Right lobe of liver (tissue), 6 donors: Measurements from ENCODE around the gene POU6F1. TPM values are rescaled to one million over a fixed set of nuclear protein-coding genes. Genes with fewer than 3 reads are reported as not detected.

ENCODE experiments used
- ATAC-seq, 4 donors: fragments of 200-7000 bp; cut with Tn5 transposase; one replicate each; pipeline ENCODE4 v1.9.1; 2020; ENCODE audit warnings: mild to moderate bottlenecking in 4 of 4, moderate library complexity in 4 of 4
- DNase-seq, 3 donors: peaks; one replicate each; pipeline ENCODE4 v3.0.0-alpha.2; 2020
- H3K27ac ChIP-seq, 3 donors: fragments of 200-600 bp; one replicate each; pipeline ENCODE4 v1.8.0; 2022
- H3K27me3 ChIP-seq, 2 donors: fragments of 200-600 bp; one replicate each; pipeline ENCODE4 v1.8.0; 2022
- H3K36me3 ChIP-seq, 4 donors: fragments of 200-600 bp; sonication (generic) in 1 of 4; one replicate each; pipeline versions ENCODE4 v1.5.1 to v1.8.0; 2017 to 2022; ENCODE audit warnings: control low read depth in 1 of 4
- H3K4me1 ChIP-seq, 4 donors: fragments of 200-600 bp; sonication (generic) in 1 of 4; one replicate each; pipeline versions ENCODE4 v1.5.1 to v1.8.0; 2017 to 2022; ENCODE audit warnings: control low read depth in 1 of 4
- H3K4me3 ChIP-seq, 3 donors: fragments of 200-600 bp; one replicate each; pipeline ENCODE4 v1.8.0; 2022
- H3K9me3 ChIP-seq, 4 donors: fragments of 200-600 bp; sonication (generic) in 1 of 4; one replicate each; pipeline versions ENCODE4 v1.5.1 to v1.8.0; 2017 to 2022; ENCODE audit warnings: control low read depth in 1 of 4
- POLR2A ChIP-seq: fragments of 450-650 bp; IDR thresholded peaks from one replicate; pipeline ENCODE4 v1.6.1; 2017; ENCODE audit warnings: antibody characterized with exemption, mild to moderate bottlenecking
- WGBS: methylation state at CpG from one replicate; pipeline ENCODE4 v1.1.6; 2018; ENCODE audit warnings: low coverage, low lambda C conversion rate; ENCODE audit not compliant: insufficient coverage; ENCODE audit errors: missing lambda C conversion rate; 5-methylcytosine and 5-hydroxymethylcytosine counted together
- intact Hi-C, 2 donors: fragments of 100-400 bp; cut with DNase I; formaldehyde crosslinking; loops; one replicate each; pipeline versions ENCODE4 v1.11.2 to v1.14.1; 2022
- total RNA-seq, 6 experiments: library from RNA; depleted of rRNA in 2 of 6; stranded (reverse); fragments of >200 nt in 2 of 6; fragmentation: NEBNext Ultra II Directional in 3 of 6; extraction: Animal tissue kit (Norgen Biotek cat#: 25700) in 3 of 6; gene quantifications; one replicate each; pipeline versions ENCODE4 v1.1.0 to v1.2.4, GENCODE V29; 2016 to 2023
- TF ChIP-seq, protein P1 (sequence below), 4 donors: fragments of 200-600 bp in 3 of 4; fragments of 450-650 bp in 1 of 4; IDR thresholded peaks; one replicate each; pipeline versions ENCODE4 v1.5.1 to v1.8.0; 2016 to 2022; ENCODE audit warnings: antibody characterized with exemption in 4 of 4, mild to moderate bottlenecking in 2 of 4
- donor health status: DM: no; HTN: yes; CAD: no.
- donor health status: DM: no; HTN: no; CAD: no.
- donor health status: DM: no; HTN: no; CAD: no.
- donor health status: DM: no; HTN: yes; CAD: no.
- donor health status: DM: no; HTN: yes; CAD: no.

The POU6F1 gene
- total RNA-seq, 6 experiments from 2014 or later = 2.5 to 7.0 (median 3.6) TPM

DNA sequence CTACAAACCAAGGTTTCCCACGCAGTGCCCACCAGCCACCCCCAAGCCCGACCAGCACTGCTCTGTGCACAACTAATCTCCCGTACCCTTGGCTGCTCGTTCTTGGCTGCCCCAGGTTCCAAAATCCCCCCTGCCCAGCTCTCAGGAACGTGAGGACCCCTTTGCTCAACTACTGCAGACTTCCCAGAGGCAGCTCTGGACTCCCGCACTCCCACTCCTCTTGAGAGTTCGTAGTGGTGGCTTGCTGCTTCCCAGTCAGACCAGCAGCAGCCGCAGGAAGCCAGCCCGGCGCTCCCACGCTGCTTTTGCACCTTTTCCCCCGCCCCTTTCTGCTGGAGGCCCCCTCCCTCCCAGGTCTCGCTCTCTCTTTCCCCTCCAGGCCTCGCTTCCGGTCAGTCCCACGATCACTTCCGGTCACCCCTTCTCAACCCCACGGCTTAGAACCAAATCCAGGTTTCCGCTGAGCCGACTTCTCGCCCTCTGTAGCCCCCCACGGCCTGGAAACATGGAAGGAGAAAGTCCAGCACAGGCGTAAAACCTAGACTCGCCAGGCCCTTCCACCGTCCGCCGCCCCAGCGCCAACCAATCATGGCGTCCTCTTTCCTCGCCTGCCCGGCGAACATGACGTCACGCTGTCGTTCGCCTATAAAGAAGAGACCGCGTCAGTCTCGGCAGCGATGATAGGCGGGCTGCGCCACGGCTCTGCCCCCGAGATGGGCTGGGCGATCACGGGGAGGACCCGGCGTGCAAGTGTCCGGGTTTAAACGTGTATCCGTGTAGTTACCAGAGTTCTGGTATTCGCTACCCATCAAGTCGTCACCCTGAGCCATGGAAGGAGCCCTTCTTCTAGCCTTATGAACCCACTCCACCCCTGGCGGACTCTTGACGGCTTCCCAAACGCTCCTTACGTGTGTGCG is 45.1 kb downstream of the POU6F1 start, which contains the start of gene TFCP2:
Gene TFCP2, minus strand, starts transcription at position 621 of the 917 bp plus-strand sequence. CDS start 713 bp downstream, outside the sequence.
- H3K36me3 ChIP-seq = no peaks in the 10 kb centered on the region
- intact Hi-C loops = no loop called here
- ATAC-seq (peak; percentile 96 to 98 (median 98)), DNase-seq (peak; percentile 97 to 98 (median 97))
- peak within 1 kb of the TSS; percentile 94 to 100 (median 95) for H3K27ac ChIP-seq
- H3K27me3 ChIP-seq = no peaks in the 10 kb centered on the region
- H3K4me1 ChIP-seq = peaks cover 0 to 5% (median 2%) of the 10 kb centered on the region in 4 donors
- peak within 1 kb of the TSS; percentile 65 to 72 (median 66) for H3K4me3 ChIP-seq
- no peaks in the 10 kb centered on the region for H3K9me3 ChIP-seq
- TF ChIP-seq, protein P1, sequence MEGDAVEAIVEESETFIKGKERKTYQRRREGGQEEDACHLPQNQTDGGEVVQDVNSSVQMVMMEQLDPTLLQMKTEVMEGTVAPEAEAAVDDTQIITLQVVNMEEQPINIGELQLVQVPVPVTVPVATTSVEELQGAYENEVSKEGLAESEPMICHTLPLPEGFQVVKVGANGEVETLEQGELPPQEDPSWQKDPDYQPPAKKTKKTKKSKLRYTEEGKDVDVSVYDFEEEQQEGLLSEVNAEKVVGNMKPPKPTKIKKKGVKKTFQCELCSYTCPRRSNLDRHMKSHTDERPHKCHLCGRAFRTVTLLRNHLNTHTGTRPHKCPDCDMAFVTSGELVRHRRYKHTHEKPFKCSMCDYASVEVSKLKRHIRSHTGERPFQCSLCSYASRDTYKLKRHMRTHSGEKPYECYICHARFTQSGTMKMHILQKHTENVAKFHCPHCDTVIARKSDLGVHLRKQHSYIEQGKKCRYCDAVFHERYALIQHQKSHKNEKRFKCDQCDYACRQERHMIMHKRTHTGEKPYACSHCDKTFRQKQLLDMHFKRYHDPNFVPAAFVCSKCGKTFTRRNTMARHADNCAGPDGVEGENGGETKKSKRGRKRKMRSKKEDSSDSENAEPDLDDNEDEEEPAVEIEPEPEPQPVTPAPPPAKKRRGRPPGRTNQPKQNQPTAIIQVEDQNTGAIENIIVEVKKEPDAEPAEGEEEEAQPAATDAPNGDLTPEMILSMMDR (IDR thresholded peaks at IDR 0.05) = no peak
- TF ChIP-seq POLR2A = peak; percentile 51
- WGBS = 2% methylated on average over 31 of the region's 58 CpGs

DNA sequence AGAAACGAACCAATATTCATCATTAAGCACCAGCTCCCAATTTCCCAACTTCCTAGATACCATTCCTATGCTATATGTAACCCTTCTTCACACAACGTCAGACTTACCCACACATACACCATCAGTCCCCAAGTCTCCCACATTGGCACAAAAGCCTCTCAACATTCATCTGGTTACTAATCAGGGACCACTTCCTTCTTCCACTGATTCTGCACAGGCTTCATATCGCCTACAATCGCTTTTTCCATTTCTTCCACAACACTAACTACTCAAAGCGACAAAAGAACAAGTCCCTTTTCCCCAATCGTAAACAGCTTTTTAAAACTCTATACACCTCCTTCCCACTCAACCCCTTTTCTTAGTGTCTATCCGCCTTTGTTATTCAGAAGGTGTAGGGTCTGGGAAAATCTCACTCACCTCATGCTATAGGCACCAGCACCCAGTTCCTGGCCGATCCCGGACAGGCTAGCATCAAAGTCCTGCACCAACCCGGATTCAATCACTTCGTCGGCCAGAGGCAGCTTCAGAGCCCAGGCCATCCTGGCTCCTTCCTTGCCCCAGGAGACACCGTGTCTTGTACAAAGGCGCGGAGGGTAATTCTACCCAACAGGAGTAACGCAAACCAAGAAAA is 45.9 kb downstream of the POU6F1 start:
- ATAC-seq = peak; percentile 5 to 19 (median 11)
- intact Hi-C loops = no loop called here
- WGBS = 6% methylated on average over 16 of the region's 16 CpGs

DNA sequence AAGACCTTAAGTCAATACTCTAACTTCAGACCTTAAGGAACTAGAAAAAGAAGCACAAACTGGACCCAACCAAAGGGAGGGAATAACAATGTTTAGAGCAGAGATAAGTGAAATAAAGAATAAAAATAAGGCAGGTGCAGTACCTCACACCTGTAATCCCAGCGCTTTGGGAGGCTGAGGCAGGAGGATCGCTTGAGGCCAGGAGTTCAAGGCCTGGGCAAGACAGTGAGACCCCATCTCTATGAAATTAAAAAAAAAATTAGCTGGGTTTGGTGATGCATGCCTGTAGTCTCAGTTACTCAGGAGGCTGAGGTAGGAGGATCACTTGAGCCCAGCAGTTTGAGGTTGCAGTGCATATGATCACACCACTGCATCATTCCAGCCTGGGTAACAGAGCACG is 54.1 kb downstream of the POU6F1 start:
- no peak for ATAC-seq
- H3K4me3 ChIP-seq = no peak overlapping the region
- WGBS = 56% methylated on average over 3 of the region's 3 CpGs
- no peaks in the 10 kb centered on the region for H3K9me3 ChIP-seq
- intact Hi-C loops = no loop called here
- no peaks in the 10 kb centered on the region for H3K36me3 ChIP-seq
- no peak for TF ChIP-seq POLR2A
- TF ChIP-seq, protein P1 (IDR thresholded peaks at IDR 0.05) = no peak
- no peaks in the 10 kb centered on the region for H3K27me3 ChIP-seq
- H3K27ac ChIP-seq = no peak overlapping the region
- no peaks in the 10 kb centered on the region for H3K4me1 ChIP-seq
- DNase-seq = no peak

More for the DNA sequence above, 45.9 kb downstream of the POU6F1 start:
- peaks cover 0 to 5% (median 2%) of the 10 kb centered on the region in 4 donors for H3K4me1 ChIP-seq
- no peaks in the 10 kb centered on the region for H3K27me3 ChIP-seq
- H3K4me3 ChIP-seq = peak overlapping the region; percentile 65 to 72 (median 66)
- H3K27ac ChIP-seq = peak overlapping the region; percentile 94 to 100 (median 95)
- no peaks in the 10 kb centered on the region for H3K9me3 ChIP-seq
- no peaks in the 10 kb centered on the region for H3K36me3 ChIP-seq
- DNase-seq = no peak
- TF ChIP-seq, protein P1 (IDR thresholded peaks at IDR 0.05) = no peak
- TF ChIP-seq POLR2A = no peak

DNA sequence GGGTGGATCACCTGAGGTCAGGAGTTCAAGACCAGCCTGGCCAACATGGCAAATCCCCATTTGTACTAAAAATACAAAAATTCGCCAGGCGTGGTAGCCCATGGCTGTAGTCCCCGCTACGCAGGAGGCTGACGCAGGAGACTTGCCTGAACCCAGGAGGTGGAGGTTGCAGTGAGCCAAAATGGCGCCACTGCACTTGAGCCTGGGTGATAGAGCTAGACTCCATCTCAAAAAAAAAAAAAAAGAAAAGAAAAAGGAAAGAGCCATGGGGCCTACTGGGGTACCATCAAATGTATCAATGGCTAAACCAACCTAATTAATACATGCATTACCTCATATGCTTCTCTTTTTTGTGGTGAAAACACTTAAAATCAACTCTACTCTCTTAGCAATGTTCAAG is 55.6 kb downstream of the POU6F1 start:
- H3K36me3 ChIP-seq = no peaks in the 10 kb centered on the region
- intact Hi-C loops = no loop called here
- H3K27ac ChIP-seq = no peak overlapping the region
- ATAC-seq (no peak), DNase-seq (no peak)
- no peaks in the 10 kb centered on the region for H3K9me3 ChIP-seq
- no peaks in the 10 kb centered on the region for H3K4me1 ChIP-seq
- no CpG with 5 or more reads among the region's 6 CpGs for WGBS
- H3K27me3 ChIP-seq = no peaks in the 10 kb centered on the region
- TF ChIP-seq, protein P1 (IDR thresholded peaks at IDR 0.05) = no peak
- no peak for TF ChIP-seq POLR2A
- no peak overlapping the region for H3K4me3 ChIP-seq
